ENCODE data around the gene COL23A1.
A peak's percentile ranks its signal among the peaks of the same experiment; 100 is the strongest.
"Not testable (repeated sequence)": the region's sequence is repeated elsewhere in the genome, so short reads cannot be mapped to it uniquely, and the experiment has no call there.

Gene COL23A1

GRCh38 chr5:178499352-178499751 lies 90.8 kb downstream of the COL23A1 start:
- no peak for DNase-seq

- DNase-seq = no peak
Measured at GRCh38 chr5:178496642-178497041, 93.6 kb downstream of the COL23A1 start.

GRCh38 chr5:178496214-178496613 lies 94.0 kb downstream of the COL23A1 start:
- no peak for DNase-seq

GRCh38 chr5:178495706-178496105 lies 94.5 kb downstream of the COL23A1 start:
- DNase-seq = no peak

- DNase-seq = no peak
Measured at GRCh38 chr5:178492278-178492677, 97.9 kb downstream of the COL23A1 start.

- no peak for DNase-seq
Measured at GRCh38 chr5:178490935-178491652, 99.1 kb downstream of the COL23A1 start.

- no peak for DNase-seq
Measured at GRCh38 chr5:178489271-178489976, 100.8 kb downstream of the COL23A1 start.

GRCh38 chr5:178488696-178489095 lies 101.5 kb downstream of the COL23A1 start:
- no peak for DNase-seq

- no peak for DNase-seq
Measured at GRCh38 chr5:178487911-178488600, 102.1 kb downstream of the COL23A1 start.

- DNase-seq = not testable (repeated sequence)
Measured at GRCh38 chr5:178486878-178487512, 103.2 kb downstream of the COL23A1 start.

- DNase-seq = no peak
Measured at GRCh38 chr5:178486239-178486641, 104.0 kb downstream of the COL23A1 start.

- no peak for DNase-seq
Measured at GRCh38 chr5:178483620-178484019, 106.6 kb downstream of the COL23A1 start.

GRCh38 chr5:178479261-178479660 lies 110.9 kb downstream of the COL23A1 start:
- no peak for DNase-seq

- DNase-seq = no peak
Measured at GRCh38 chr5:178478370-178478769, 111.8 kb downstream of the COL23A1 start.

GRCh38 chr5:178477802-178478201 lies 112.4 kb downstream of the COL23A1 start:
- no peak for DNase-seq

- DNase-seq = no peak
Measured at GRCh38 chr5:178476972-178477754, 113.0 kb downstream of the COL23A1 start.

GRCh38 chr5:178476531-178476930 lies 113.7 kb downstream of the COL23A1 start:
- no peak for DNase-seq

GRCh38 chr5:178475422-178475821 lies 114.8 kb downstream of the COL23A1 start:
- no peak for DNase-seq

GRCh38 chr5:178474562-178475184 lies 115.5 kb downstream of the COL23A1 start:
- no peak for DNase-seq

GRCh38 chr5:178473854-178474253 lies 116.3 kb downstream of the COL23A1 start:
- no peak for DNase-seq

GRCh38 chr5:178472138-178472537 lies 118.1 kb downstream of the COL23A1 start:
- DNase-seq = no peak

- DNase-seq = peak; percentile 41
Measured at GRCh38 chr5:178471711-178472110, 118.5 kb downstream of the COL23A1 start.

Data from NCI-H524 treated with DMSO at 0.1 percent for 48 hours (cell line).